NCI-H526 treated with DMSO at 0.1 percent for 48 hours (cell line): ENCODE results near the gene ACSL1.

ENCODE experiments used
- DNase-seq: peaks from one replicate; lab custom pipeline; 2025; lab: John Stamatoyannopoulos, UW

ACSL1 gene

GRCh38 chr4:184811526-184812198 lies 14.1 kb downstream of the ACSL1 start:
- DNase-seq, result no peak

GRCh38 chr4:184810720-184811119 lies 15.0 kb downstream of the ACSL1 start:
- no peak for DNase-seq

DNA sequence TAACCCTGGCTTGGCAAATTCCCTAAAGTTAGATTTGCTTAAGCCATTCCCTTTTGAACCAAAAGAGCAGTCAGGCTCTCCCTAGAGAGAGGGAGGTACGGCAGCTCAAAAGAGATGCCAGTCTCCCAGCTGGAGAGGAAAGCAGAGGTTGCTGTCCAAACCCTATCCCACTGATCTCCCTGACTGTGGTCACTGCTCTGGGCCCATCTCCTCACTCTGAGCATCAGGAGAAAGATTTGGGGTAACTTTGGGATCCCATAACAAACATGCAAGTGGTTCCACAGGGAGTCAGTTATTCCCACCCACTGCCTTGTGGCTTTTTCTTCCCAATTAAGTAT lies 17.1 kb downstream of the ACSL1 start:
- no peak for DNase-seq

DNA sequence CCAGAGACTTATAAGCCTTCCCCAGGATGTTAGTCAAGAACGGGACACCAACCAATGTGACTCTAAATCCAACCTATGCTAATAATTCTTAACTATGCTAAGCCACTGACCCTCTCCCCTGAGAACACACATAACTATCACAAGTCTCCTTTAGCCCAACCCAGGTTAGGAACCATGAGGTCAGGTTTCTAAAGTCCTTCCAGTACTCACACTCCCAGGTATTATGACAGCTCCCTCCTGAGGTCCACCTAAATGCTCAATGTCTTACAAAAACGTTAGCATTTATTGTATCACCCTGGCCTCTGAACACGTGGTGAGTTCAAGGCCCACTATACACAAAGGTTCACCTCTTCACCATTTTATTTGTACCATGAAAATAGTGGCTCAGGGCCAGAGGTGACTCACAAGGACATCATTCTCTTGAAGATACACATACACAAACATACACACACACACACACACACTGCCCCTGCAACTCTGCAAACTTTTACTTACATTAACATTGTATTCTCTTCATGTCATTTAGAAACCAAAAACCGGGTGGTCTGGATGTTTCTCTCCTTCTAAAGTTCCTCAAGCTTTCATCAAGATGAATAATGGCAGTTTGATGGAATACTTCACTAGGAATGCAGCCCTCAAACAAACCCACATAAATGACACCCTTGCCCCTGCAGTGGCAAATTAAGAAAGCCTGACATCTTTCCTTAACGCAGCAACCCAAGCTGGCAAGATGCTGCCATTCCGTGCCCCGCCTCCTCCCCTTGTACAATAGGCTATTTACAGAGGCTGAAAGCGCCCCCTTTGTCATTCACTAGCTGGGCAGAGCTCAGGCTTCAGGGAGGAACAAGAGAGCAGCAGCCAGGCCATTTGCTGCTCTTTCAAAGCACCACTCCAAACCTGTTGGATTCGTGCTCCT lies 17.7 kb downstream of the ACSL1 start:
- no peak for DNase-seq

DNA sequence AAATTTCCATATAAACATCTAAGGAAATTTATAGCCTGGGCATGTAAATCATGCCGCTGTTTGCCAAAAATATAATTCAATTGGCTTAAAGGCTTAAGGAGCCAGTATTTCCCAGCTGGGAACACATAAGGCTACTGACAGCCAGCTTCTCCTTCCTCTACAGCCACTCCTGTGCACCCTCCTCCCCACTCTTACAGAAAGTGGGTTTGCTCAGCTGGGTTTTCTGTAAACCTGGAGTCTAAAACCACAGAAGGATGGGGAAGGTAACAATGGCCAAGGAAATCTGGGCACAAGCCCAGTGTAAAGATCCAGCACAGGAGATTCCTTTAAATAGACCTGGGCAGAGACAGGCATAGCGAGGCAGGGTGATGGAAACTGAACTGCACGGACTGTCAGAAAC lies 18.5 kb downstream of the ACSL1 start:
- DNase-seq, result no peak

DNA sequence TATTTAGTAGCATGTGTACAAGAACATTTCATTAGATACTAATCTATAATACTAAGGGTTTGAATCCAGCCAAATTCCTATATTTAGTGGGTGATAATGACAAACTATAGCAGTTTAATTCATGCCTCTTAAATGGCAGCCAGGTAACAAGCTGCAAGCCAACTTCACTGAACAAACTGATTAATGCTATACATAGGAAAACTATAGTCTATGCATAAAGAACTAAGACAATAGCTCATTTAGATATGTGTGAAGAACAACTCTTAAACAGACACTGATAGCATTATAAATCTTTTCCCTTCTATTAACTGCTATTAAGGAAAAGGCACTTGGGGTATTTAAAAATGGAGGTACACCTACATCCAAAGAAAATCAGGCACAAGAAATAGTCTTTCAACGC lies 19.1 kb downstream of the ACSL1 start:
- no peak for DNase-seq

- DNase-seq, result no peak
Observed at GRCh38 chr4:184806229-184806550, 19.6 kb downstream of the ACSL1 start.

- DNase-seq, result no peak
Observed at GRCh38 chr4:184805462-184806228, 20.1 kb downstream of the ACSL1 start.

- no peak for DNase-seq
Observed at GRCh38 chr4:184804621-184805020, 21.1 kb downstream of the ACSL1 start.

DNA sequence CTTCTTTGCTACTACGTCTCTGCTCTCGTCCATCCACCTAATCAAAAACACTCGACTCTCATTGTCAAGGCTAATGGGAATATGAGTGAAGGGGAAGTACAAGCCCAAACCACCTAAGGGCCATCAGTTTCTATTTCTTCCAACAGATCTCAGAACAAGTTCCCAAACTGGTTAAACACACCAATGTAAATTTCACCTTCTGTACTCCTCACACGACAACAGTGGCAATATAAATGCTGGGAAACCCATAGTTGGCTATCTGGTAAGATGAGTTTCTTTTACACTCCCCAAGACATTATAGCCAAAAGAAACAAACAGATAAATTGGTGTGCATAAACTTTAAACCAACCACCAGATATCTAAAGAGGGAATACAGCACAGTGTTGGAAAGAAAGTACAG lies 21.9 kb downstream of the ACSL1 start:
- DNase-seq, result no peak

- DNase-seq, result no peak
Observed at GRCh38 chr4:184803133-184803532, 22.6 kb downstream of the ACSL1 start.

- DNase-seq, result no peak
Observed at GRCh38 chr4:184802697-184803015, 23.1 kb downstream of the ACSL1 start.

- DNase-seq, result no peak
Observed at GRCh38 chr4:184801781-184802696, 23.7 kb downstream of the ACSL1 start.

DNA sequence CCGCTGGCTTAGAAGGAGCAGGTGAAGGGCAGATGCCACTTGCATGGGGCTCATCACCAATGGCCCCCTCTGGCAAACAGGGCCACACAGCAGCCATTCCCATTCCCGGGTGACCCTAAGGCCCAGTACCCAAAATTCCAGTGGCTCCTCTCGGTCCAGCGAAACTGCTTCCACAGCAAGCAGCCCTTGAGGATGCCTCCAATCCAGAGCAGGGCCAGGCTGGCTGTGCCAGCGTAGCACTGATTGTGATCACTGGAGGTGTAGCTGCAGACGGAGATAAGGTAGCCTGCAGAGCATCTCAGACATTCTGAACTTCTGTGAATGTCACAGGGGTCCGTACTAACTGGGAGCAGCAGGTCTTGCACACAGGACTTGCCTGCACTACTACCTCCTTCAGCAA lies 27.3 kb downstream of the ACSL1 start:
- no peak for DNase-seq

DNA sequence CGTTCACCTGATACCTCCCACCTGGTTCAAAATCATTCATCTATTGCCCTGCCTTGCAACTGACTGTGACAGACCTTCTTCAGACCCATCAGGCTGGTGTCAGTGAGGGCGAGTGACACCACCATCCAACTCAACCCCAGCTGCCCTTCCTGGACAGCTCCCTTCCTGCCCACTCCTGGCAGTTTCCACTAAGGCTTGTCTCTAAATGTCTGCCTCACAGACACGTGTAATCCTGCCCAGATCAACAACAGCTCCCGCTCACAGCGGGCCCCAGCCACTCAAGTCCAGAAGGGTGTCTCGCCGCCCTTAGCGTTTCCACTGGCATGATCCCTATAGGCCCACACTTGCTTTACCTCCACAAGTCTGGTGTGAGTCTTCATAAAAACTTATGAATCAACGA lies 28.9 kb downstream of the ACSL1 start:
- DNase-seq, result no peak

GRCh38 chr4:184795214-184795844 lies 30.4 kb downstream of the ACSL1 start:
- DNase-seq, result no peak

GRCh38 chr4:184794470-184794869 lies 31.3 kb downstream of the ACSL1 start:
- DNase-seq, result no peak

DNA sequence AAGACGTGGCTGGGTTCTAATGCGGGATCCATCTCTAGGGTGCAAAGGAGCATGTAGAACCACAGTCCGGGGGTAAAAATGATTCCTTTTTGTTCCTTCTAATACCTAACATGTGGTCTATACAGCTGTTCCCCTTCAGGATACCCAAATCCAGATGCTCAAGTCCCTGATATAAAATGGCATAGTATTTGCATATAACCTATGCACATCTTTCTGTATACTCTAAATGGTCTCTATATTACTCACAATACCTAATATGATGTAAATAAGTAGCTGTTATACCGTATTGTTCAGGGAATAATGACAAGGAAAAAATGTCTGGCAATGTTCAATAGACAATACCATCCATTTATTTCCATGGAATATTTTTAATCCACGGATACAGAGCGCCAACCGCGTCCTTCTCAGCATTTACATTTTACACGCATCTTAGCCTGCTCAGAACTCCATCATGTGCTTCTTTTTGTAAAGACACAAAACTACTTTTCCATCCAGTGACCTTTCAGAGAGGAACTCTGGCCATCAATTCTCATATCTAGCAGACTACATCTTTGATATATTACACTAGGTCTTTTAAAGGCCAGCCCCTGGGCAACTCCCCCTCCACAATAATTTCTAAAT lies 31.9 kb downstream of the ACSL1 start:
- DNase-seq, result no peak

- DNase-seq, result no peak
Observed at GRCh38 chr4:184792950-184793555, 32.7 kb downstream of the ACSL1 start.

GRCh38 chr4:184792334-184792733 lies 33.4 kb downstream of the ACSL1 start:
- no peak for DNase-seq

- no peak for DNase-seq
Observed at GRCh38 chr4:184790826-184791225, 34.9 kb downstream of the ACSL1 start.
